SK-N-SH (cell line): Measurements from ENCODE around the gene STAG2. TPM values are rescaled to one million over a fixed set of nuclear protein-coding genes. Genes with fewer than 3 reads are reported as not detected.

Experiments used
- CTCF ChIA-PET: fragments of 300-600, 350-600 bp; formaldehyde crosslinking; extraction: SDS; loops from one replicate; lab custom pipeline; 2021; lab: Yijun Ruan, JAX
- POLR2A ChIA-PET: fragments of 350-600 bp; sonication (Branson Sonifier 250); formaldehyde crosslinking; extraction: SDS; loops from one replicate; lab custom pipeline; 2020; ENCODE audit warnings: antibody characterized with exemption, inconsistent platforms; lab: Yijun Ruan, JAX
- DNase-seq: peaks from one replicate; pipeline ENCODE4 v3.0.0; 2012
- H2AFZ ChIP-seq: fragments of 200-600 bp; sonication (generic); 2 replicates; pipeline ENCODE4 v1.8.1; 2016; ENCODE audit warnings: antibody characterized with exemption, mild to moderate bottlenecking, low read depth
- H3F3A ChIP-seq: fragments of 200-600 bp; sonication (generic); replicated peaks from 2 replicates; pipeline ENCODE3; 2016; ENCODE audit warnings: antibody characterized with exemption, mild to moderate bottlenecking; ENCODE audit not compliant: insufficient read depth
- H3K27ac ChIP-seq, 2 experiments: fragments of 200-500 bp in 1 of 2; fragments of 200-600 bp in 1 of 2; sonication (Bioruptor generic) in 1 of 2; sonication (generic), shearing (Covaris generic) in 1 of 2; 2 replicates each; pipeline versions ENCODE4 v1.5.1 to v1.6.1; 2014 to 2016; ENCODE audit warnings: low read depth in 2 of 2, inconsistent platforms in 1 of 2, low read length in 1 of 2, mild to moderate bottlenecking in 1 of 2, mixed read lengths in 1 of 2
- H3K27me3 ChIP-seq: fragments of 200-600 bp; sonication (generic), shearing (Covaris generic); 2 replicates; pipeline ENCODE4 v1.6.1; 2016; ENCODE audit warnings: mixed run types; ENCODE audit not compliant: insufficient read depth
- H3K36me3 ChIP-seq, 2 experiments: fragments of 200-500 bp in 1 of 2; fragments of 200-600 bp in 1 of 2; sonication (Bioruptor generic) in 1 of 2; sonication (generic) in 1 of 2; replicated peaks in 1 of 2; 2 replicates each; pipeline versions ENCODE3 to v1.5.1; 2014 to 2016; ENCODE audit warnings: low read length in 1 of 2, mild to moderate bottlenecking in 1 of 2; ENCODE audit not compliant: insufficient read depth in 2 of 2, control insufficient read depth in 1 of 2
- H3K4me1 ChIP-seq, 2 experiments: fragments of 200-500 bp in 1 of 2; fragments of 200-600 bp in 1 of 2; sonication (Bioruptor generic) in 1 of 2; sonication (generic), shearing (Covaris generic) in 1 of 2; 2 replicates each; pipeline versions ENCODE4 v1.5.1 to v1.6.1; 2014 to 2016; ENCODE audit warnings: low read depth in 1 of 2, low read length in 1 of 2, mixed run types in 1 of 2; ENCODE audit not compliant: insufficient read depth in 2 of 2, control insufficient read depth in 1 of 2
- H3K4me2 ChIP-seq: fragments of 200-600 bp; sonication (generic), shearing (Covaris generic); 2 replicates; pipeline ENCODE4 v1.6.1; 2017; ENCODE audit warnings: mixed run types
- H3K4me3 ChIP-seq, 2 experiments: fragments of 200-500 bp in 1 of 2; fragments of 200-600 bp in 1 of 2; sonication (Bioruptor generic) in 1 of 2; sonication (generic), shearing (Covaris generic) in 1 of 2; 2 replicates each; pipeline versions ENCODE4 v1.5.1 to v1.8.1; 2014 to 2016; ENCODE audit warnings: low read depth in 2 of 2, inconsistent platforms in 1 of 2, low read length in 1 of 2, mild to moderate bottlenecking in 1 of 2, mixed read lengths in 1 of 2, moderate library complexity in 1 of 2
- H3K79me2 ChIP-seq: fragments of 200-600 bp; sonication (generic); 2 replicates; pipeline ENCODE4 v1.8.1; 2017; ENCODE audit warnings: mild to moderate bottlenecking; ENCODE audit not compliant: insufficient read depth
- H3K9ac ChIP-seq: fragments of 200-600 bp; sonication (generic); 2 replicates; pipeline ENCODE4 v1.6.1; 2017; ENCODE audit warnings: mixed run types
- H3K9me2 ChIP-seq: fragments of 200-600 bp; sonication (generic); 2 replicates; pipeline ENCODE4 v1.6.1; 2017; ENCODE audit warnings: mixed run types
- H3K9me3 ChIP-seq: fragments of 200-600 bp; sonication (generic); 2 replicates; pipeline ENCODE4 v1.6.1; 2017; ENCODE audit warnings: mixed run types, mild to moderate bottlenecking, moderate library complexity
- H4K20me1 ChIP-seq: fragments of 200-600 bp; sonication (generic); 2 replicates; pipeline ENCODE4 v1.6.1; 2017; ENCODE audit warnings: mild to moderate bottlenecking, mixed run types; ENCODE audit not compliant: insufficient read depth
- CHD2 ChIP-seq: fragments of 150-350 bp; IDR thresholded peaks from 2 replicates; pipeline ENCODE4 v1.6.1; 2018; ENCODE audit warnings: low read length; ENCODE audit not compliant: partially characterized antibody
- EZH2phosphoT487 ChIP-seq: fragments of 200-600 bp; sonication (generic); IDR thresholded peaks from 2 replicates; pipeline ENCODE4 v1.6.1; 2017; ENCODE audit warnings: low read depth, mixed run types, mild to moderate bottlenecking, antibody characterized with exemption, moderate library complexity, borderline replicate concordance
- FOXJ3 ChIP-seq: sonication (generic); formaldehyde crosslinking; IDR thresholded peaks from 2 replicates; pipeline ENCODE4 v1.5.1; 2020; ENCODE audit warnings: mild to moderate bottlenecking, missing genetic modification reagents
- JUND ChIP-seq: IDR thresholded peaks from 2 replicates; pipeline ENCODE4 v1.4.0; 2012
- POLR2AphosphoS5 ChIP-seq: IDR thresholded peaks from 2 replicates; pipeline ENCODE4 v1.6.1; 2012; ENCODE audit warnings: low read depth, low read length
- RAD21 ChIP-seq: IDR thresholded peaks from 2 replicates; pipeline ENCODE4 v1.6.1; 2012; ENCODE audit warnings: mild to moderate bottlenecking, low read length
- REST ChIP-seq: IDR thresholded peaks from 2 replicates; pipeline ENCODE4 v1.6.1; 2012; ENCODE audit warnings: mild to moderate bottlenecking, low read depth, low read length, moderate library complexity
- RXRA ChIP-seq: IDR thresholded peaks from 2 replicates; pipeline ENCODE4 v1.4.0; 2012; ENCODE audit warnings: low read depth, mild to moderate bottlenecking, borderline replicate concordance
- SMC3 ChIP-seq: IDR thresholded peaks from 2 replicates; pipeline ENCODE4 v1.6.1; 2012; ENCODE audit warnings: low read depth, low read length, improper control_type of control experiment
- TAF1 ChIP-seq: IDR thresholded peaks from 2 replicates; pipeline ENCODE4 v1.6.1; 2012; ENCODE audit warnings: low read depth, mild to moderate bottlenecking, low read length, moderate library complexity, borderline replicate concordance
- USF1 ChIP-seq: IDR thresholded peaks from 2 replicates; pipeline ENCODE4 v1.4.0; 2012; ENCODE audit warnings: low read depth, borderline replicate concordance
- YY1 ChIP-seq: IDR thresholded peaks from 2 replicates; pipeline ENCODE4 v1.4.0; 2012; ENCODE audit warnings: low read depth, mild to moderate bottlenecking
- WGBS: methylation state at CpG from one replicate; pipeline ENCODE4 v1.1.6; 2017; ENCODE audit warnings: low lambda C conversion rate; 5-methylcytosine and 5-hydroxymethylcytosine counted together
- polyA plus RNA-seq, 3 experiments: library from polyadenylated mRNA; depleted of rRNA; stranded (reverse); fragments of >200 nt; gene quantifications; 2 replicates each; pipeline ENCODE4 v1.2.3, GENCODE V29; 2012

STAG2 gene
- polyA plus RNA-seq (2012; rRNA removed), result 11.3 and 11.6 TPM in 2 replicates
- polyA plus RNA-seq (2012; cell fraction: cytosol; rRNA removed), result 20.3 and 21.0 TPM in 2 replicates
- polyA plus RNA-seq (2012; cell fraction: nucleus; rRNA removed), result 4.9 and 13.5 TPM in 2 replicates

- peak within 1 kb of the TSS; percentile 32; the same call in 1 of the 2 replicates for H2AFZ ChIP-seq
- no peaks in the 10 kb centered on the region for H3K9me3 ChIP-seq
- CTCF ChIA-PET, result interaction anchor here (0.5 to 3.3 kb wide), 4 partner anchors 15 to 128 kb away, joined by 3 to 15 read pairs (median 4); no protein-coding TSS in a partner anchor
- H3K27me3 ChIP-seq, result no peaks in the 10 kb centered on the region
- DNase-seq, result peak; percentile 66
- no peaks in the 10 kb centered on the region; the same call in 1 of the 2 replicates for H3K9me2 ChIP-seq
- H3K9ac ChIP-seq, result peak within 1 kb of the TSS; percentile 98
- no peaks in the 10 kb centered on the region for H3K36me3 ChIP-seq
- no peaks in the 10 kb centered on the region; a peak in 1 of 4 replicates for H3K4me1 ChIP-seq
- POLR2A ChIA-PET, result no interaction called here
- H3K79me2 ChIP-seq, result peaks cover 53% of the 10 kb centered on the region
- TF ChIP-seq JUND (no peak), USF1 (0 out of 2 replicates have a peak, but pooled peaks have one; percentile 5), RXRA (no peak), POLR2AphosphoS5 (peak; percentile 49; the same call in 1 of the 2 replicates), RAD21 (no peak), TAF1 (peak; percentile 56), EZH2phosphoT487 (no peak), CHD2 (no peak), YY1 (peak; percentile 87), SMC3 (no peak), REST (no peak), FOXJ3 (CRISPR knock-in tag) (no peak)
- peaks cover 21% of the 10 kb centered on the region for H3F3A ChIP-seq
- peak within 1 kb of the TSS; percentile 64 to 82 for H3K4me3 ChIP-seq
- peak within 1 kb of the TSS; percentile 81 for H3K4me2 ChIP-seq
- WGBS, result 20% methylated on average over 38 of the region's 38 CpGs
- peak within 1 kb of the TSS; percentile 90 to 96 for H3K27ac ChIP-seq
- peaks cover 32% of the 10 kb centered on the region for H4K20me1 ChIP-seq
Observed at GRCh38 chrX:123961268-123962005, at the start of gene STAG2. Gene STAG2, plus strand, starts transcription at chrX:123961706. Its CDS starts 60,922 bp downstream, at chrX:124022628.
